PFSK-1 (cell line): ENCODE measurements around the gene SOWAHC. TPM values are rescaled to one million over a fixed set of nuclear protein-coding genes. Genes with fewer than 3 reads are reported as not detected.

ENCODE experiments used
- FOXP2 ChIP-seq: optimal IDR thresholded peaks from 2 replicates; pipeline ENCODE3; 2011; ENCODE audit warnings: borderline replicate concordance, control low read depth, inconsistent platforms; ENCODE audit not compliant: insufficient read depth; ENCODE audit errors: extremely low read length, extremely low read depth
- POLR2AphosphoS5 ChIP-seq: IDR thresholded peaks from 2 replicates; pipeline ENCODE4 v1.6.1; 2012; ENCODE audit warnings: low read depth, mild to moderate bottlenecking, control low read depth, low read length, moderate library complexity
- REST ChIP-seq, 2 experiments: IDR thresholded peaks; 2 replicates each; pipeline versions ENCODE4 v1.6.1 to v1.8.0; 2011 to 2012; ENCODE audit warnings: low read depth in 2 of 2, low read length in 2 of 2, control low read depth in 1 of 2, inconsistent platforms in 1 of 2, mild to moderate bottlenecking in 1 of 2, moderate library complexity in 1 of 2; ENCODE audit not compliant: insufficient read depth in 1 of 2
- SIN3A ChIP-seq: IDR thresholded peaks from 2 replicates; pipeline ENCODE4 v1.6.1; 2012; ENCODE audit warnings: mild to moderate bottlenecking, low read length, moderate library complexity, borderline replicate concordance; ENCODE audit not compliant: insufficient read depth
- TAF1 ChIP-seq: IDR thresholded peaks from 2 replicates; pipeline ENCODE4 v1.6.1; 2012; ENCODE audit warnings: low read length, control low read depth, borderline replicate concordance; ENCODE audit not compliant: insufficient read depth
- polyA plus RNA-seq: library from polyadenylated mRNA; unstranded; fragments of >200 nt; gene quantifications from one replicate; pipeline ENCODE4 v1.2.1, GENCODE V29; 2012; ENCODE audit warnings: low read depth, missing spikeins; ENCODE audit not compliant: insufficient read length

SOWAHC gene, protein sequence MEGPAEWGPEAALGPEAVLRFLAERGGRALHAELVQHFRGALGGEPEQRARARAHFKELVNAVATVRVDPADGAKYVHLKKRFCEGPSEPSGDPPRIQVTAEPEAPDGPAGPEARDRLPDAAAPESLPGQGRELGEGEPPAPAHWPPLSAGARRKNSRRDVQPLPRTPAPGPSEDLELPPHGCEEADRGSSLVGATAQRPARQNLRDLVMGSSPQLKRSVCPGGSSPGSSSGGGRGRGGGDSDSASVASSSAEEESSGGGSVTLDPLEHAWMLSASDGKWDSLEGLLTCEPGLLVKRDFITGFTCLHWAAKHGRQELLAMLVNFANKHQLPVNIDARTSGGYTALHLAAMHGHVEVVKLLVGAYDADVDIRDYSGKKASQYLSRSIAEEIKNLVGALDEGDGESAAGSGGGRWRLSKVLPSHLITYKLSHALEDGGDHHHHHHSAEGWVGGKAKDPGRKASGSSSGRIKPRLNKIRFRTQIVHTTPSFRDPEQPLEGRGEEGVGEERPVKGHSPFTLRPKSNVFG
- polyA plus RNA-seq: 2.4 TPM

- TF ChIP-seq TAF1 (peak; percentile 69; the same call in 1 of the 2 replicates), SIN3A (peak; percentile 66; the same call in 1 of the 2 replicates), FOXP2 (peak; percentile 67), REST (IDR thresholded peaks at IDR 0.05; ENCODE audit: insufficient read depth in 1 of 2, low read depth in 2 of 2, low read length in 2 of 2) (no peak), POLR2AphosphoS5 (peak; percentile 73; the same call in 1 of the 2 replicates)
Measured at GRCh38 chr2:109613922-109614714, at the start of gene SOWAHC, which contains the start of gene SEPTIN10. Gene SOWAHC, plus strand, starts transcription at chr2:109614364. Its CDS starts 126 bp downstream, at chr2:109614490. Gene SEPTIN10, minus strand, starts transcription at chr2:109613966. Its CDS starts 139 bp downstream, at chr2:109613827.

DNA sequence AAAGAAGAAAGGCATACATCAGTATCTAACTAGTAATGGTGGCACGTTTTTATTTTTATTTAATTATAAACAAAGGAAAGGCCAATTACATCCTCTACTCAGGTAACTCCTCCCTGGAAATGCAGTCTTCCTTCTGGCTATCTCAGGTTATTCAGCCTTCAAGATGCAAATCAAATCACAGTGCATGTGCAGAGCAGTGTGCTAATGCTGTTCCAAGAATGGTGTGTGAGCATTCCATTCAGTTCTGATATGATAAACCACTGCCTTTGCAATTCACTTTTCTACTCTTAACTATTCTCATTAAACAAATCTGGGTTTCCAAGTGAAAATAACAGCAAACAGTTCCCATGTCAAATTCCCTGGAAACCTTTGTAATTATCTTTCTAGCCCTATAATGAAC, 38.8 kb upstream of the SOWAHC start:
- no peak for TF ChIP-seq REST (IDR thresholded peaks at IDR 0.05; ENCODE audit: insufficient read depth in 1 of 2, low read depth in 2 of 2, low read length in 2 of 2)
- no peak for TF ChIP-seq FOXP2
- no peak for TF ChIP-seq TAF1
- no peak for TF ChIP-seq POLR2AphosphoS5
- no peak for TF ChIP-seq SIN3A

GRCh38 chr2:109582928-109583895, 31.0 kb upstream of the SOWAHC start:
- TF ChIP-seq SIN3A (no peak), FOXP2 (no peak), TAF1 (no peak), REST (IDR thresholded peaks at IDR 0.05; ENCODE audit: insufficient read depth in 1 of 2, low read depth in 2 of 2, low read length in 2 of 2) (no peak), POLR2AphosphoS5 (no peak)

DNA sequence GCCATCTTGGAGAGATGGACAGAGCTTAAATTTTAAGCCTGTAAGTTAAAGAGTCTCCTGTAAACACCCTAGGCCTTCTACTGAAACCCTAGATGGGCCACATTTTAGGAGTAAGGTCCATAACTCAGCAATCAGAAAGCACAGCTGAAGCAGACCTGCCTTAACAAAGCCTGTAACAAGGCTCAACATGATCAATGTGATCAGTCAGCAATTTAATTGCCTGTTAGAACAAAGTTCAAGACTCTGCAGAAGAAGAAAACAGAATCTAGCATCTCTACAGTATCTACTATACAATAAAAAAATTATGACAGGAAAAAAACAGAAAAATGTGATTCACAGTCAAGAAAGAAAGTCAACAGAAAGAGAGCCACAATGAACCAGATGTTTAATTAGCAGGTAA, 27.5 kb upstream of the SOWAHC start:
- TF ChIP-seq SIN3A (no peak), POLR2AphosphoS5 (no peak), FOXP2 (no peak)
